GM18526 (cell line): ENCODE data around the gene RBM5.

Experiments
- POLR2A ChIP-seq: IDR thresholded peaks from 3 replicates; pipeline ENCODE4 v1.6.1; 2011; ENCODE audit not compliant: insufficient read length; ENCODE audit errors: extremely low read depth

The RBM5 gene

DNA sequence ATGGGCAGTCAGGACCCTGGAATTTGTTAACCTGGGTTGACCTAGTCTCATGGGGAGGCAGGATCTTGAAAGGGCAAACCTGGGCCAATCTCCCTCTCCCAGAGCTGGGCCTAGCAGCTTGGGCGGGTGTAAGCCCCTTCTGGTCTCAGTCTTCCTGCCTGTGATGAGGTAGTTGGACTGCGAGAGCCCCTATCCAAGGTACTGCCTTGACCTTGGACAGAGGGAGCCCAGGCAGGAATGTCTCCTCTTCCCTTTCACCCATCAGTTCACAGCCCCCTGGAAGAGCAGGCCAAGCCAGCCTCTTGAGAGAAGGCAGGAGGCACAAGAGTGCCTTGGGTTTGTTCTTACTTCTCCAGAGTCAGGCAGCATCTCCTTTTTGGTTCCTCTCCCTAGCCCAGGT lies 41.7 kb downstream of the RBM5 start:
- TF ChIP-seq POLR2A = no peak

DNA sequence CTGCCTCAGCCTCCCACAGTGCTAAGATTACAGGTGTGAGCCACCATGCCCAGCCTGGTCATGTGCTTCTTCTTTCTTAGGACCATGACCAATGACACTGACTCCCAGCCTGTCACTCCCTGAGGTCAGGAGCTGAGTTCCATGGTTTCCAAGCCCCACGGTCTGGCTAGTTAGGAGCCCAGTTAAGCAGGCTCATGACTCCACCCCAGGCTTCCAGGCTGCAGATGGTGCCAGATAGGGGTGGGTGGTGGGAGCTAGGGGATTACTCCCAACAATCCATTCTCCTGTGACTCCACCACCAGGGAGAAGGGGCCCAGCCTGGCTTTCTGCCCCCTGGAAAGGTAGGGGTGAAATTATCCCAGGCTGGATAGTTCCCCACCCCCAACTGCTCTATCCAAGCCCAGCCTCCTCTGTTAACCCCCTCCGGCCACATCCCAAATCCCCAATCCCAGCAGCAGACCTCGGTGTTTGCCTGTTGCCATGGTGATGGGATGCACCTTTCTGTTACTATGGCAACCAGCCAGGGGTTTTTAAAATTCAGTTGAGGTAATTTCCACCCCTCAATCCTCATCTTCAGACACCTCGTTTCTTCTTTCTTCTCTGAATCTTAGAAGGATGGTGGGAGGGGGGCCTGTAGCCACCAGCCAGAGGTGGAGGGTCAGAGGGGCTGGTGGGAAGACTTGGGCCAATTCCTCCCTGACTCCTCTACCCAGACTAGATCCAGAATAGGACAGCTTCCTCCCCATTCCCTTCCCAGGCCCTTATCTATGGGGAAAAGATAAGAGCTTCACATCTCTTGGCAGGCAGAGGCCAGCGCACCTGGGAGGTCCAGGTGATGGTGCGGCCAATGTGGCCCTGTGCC lies 43.9 kb downstream of the RBM5 start:
- no peak for TF ChIP-seq POLR2A

DNA sequence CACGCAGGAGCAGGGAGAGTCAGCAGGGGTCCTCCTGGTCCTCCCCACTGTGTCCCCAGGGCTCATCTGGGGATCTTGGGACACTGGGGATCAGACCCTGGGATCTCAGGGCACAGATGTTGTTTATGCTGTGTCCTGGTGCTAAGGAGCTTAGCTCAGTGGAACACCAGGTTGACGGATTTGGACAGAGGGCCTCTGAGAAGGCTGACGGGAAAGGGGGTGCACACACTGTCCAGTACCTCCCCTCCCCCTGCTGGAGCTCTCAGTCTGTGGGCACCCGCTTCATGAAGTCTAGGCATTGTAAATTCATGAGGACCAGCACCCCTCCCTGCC lies 44.5 kb downstream of the RBM5 start:
- TF ChIP-seq POLR2A = no peak

DNA sequence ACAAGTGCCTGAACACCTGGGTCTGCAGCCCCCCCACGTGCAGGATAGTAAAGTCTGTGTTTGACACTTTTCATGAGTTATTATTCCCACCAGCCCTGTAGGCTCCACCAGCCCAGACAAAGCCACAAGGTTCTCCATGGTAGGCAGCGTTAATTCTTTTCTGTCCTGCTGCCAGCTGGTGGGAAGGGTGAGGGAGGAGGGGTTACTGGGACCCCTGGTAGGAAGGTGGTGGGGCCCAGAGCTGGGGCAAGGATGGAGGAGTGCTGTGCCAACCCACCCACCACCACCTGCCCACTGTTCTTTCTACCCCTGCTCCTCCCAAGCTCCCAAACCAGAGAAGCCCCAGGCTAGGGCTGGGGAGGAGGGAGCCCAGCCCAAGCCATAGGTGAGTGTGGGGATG lies 45.6 kb downstream of the RBM5 start:
- TF ChIP-seq POLR2A = no peak

DNA sequence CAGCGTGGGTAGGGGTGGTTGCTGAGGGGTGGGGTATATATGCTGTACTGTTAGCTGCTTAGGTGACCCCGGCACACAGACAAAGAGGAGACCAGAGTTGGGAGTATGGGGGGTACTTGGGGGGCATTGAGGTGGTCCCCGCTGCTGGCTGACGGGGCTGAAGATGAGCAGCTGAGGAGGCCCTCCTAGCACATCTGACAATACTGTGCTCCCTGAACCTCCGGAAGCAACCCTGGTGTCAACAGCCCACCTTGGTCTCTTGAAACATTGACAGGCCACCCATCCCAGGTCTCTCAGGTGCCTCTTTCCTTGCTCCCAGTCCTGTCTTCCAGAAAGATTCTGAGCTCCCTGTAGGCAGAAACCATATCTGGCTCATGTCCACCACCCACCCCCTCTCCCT lies 47.2 kb downstream of the RBM5 start:
- no peak for TF ChIP-seq POLR2A

DNA sequence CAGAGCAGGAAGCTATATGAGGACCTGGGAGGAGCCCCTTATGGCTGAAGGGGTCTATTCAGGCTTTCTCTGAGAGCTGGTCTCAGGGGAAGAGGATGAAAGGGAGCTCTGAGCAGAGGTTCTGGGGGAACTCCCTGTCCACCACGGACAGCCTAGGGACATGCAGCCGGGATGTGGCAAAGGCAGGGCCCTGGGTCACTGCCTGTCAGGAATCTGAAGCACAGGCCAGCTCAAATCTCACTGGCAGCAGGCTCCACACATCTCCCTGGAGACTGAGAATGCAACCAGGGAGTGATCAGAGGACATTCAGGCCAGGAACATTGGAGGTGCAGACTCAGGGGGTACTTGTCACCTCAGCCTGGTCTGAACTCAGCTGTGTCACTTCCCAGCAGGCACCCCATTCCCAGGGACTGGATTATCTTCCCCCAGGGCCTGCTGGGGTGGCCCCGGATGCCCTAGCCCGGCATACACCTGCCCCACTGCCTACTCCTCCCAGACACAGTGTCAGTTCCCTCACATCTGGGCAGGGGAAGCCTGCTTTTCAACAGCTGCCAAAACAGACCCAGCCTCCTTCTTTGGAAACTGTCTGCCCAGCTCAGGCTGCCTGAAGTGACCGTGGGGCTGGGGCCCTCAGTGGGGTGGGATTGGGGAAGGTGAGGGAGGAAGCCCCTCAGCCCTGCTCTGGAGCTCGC lies 48.1 kb downstream of the RBM5 start:
- TF ChIP-seq POLR2A = no peak

DNA sequence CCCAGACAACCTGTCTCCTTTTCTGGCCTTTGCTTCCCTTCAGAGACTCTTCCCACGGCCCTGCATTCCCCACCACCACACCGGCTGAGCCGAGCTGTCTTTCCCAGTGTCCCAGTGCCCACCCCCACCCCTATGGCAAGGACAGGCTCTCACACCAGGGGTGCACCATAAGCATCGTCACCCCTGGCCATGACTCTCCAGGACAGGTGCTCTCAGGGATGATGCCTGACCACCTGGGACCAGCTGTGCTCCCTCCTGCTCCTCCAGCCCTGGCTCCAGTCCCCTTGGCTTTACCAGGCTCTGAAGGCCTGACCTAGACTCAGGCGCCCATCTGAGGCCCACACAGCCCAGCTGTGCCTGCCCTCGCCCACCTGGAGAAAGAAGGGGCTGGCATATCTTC lies 48.8 kb downstream of the RBM5 start:
- TF ChIP-seq POLR2A = no peak

DNA sequence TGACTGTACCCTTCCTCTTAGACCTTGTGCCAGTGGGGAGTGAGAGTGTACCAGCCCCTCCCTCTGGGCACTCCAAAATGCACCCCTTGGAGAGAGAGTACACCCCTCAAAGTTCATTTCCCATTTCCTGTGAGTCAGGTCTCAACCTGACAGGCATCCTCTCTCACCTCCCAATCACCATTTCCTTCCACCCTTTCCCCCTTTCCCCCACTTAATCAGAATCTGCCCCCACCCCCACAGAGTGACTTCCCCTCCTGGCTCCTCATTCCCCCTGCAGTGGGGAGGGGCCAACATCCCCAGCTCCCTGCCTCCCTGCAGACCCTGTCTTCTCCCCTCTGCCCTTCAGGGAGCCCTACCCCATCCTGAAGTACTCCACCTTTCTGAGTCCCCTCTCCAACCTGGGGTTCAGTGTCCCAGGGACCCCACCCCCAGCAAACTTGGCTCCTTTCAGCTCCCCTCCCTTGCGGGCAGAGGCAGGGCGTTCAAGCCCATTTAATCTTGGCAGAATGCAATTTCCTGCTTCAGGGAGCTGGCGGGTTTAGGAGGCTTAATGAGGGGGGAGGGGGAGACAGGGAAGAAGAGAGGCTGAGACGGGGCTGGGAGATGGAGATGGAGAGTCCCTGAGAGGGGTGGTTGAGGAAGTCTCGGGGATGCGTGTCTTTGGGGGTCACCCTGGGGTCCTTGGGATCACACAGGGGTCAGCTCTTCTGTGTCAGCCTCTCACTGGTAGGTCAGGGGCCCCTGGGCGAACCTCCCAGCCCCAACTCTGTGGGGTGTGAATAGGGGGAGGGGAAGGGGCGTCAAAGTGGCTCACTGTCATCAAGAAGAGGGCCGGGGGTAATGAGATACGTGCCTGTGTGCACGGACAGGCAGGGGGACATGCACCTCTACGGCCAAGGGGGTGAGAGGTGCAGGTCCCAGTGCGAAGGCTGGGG lies 49.8 kb downstream of the RBM5 start:
- TF ChIP-seq POLR2A = no peak

DNA sequence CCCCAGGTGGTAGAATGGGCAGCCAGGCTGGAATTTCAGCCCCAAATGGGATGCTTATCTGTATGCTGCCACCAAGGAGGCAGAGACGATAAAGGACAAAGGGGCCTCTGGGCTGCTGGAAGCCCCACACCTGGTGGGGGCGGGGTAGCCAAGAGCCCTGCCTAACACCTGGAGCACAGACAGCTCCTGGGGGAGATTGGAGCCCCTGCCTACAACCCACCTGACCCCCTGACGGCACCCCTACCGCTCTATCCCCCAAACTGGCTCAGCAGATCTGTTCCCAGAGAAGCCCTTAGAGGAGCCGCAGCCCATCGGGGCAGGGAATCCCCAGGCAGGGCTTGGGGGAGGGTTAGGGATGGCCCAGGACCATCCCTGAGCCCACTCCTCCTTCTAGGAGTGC lies 50.6 kb downstream of the RBM5 start:
- no peak for TF ChIP-seq POLR2A

DNA sequence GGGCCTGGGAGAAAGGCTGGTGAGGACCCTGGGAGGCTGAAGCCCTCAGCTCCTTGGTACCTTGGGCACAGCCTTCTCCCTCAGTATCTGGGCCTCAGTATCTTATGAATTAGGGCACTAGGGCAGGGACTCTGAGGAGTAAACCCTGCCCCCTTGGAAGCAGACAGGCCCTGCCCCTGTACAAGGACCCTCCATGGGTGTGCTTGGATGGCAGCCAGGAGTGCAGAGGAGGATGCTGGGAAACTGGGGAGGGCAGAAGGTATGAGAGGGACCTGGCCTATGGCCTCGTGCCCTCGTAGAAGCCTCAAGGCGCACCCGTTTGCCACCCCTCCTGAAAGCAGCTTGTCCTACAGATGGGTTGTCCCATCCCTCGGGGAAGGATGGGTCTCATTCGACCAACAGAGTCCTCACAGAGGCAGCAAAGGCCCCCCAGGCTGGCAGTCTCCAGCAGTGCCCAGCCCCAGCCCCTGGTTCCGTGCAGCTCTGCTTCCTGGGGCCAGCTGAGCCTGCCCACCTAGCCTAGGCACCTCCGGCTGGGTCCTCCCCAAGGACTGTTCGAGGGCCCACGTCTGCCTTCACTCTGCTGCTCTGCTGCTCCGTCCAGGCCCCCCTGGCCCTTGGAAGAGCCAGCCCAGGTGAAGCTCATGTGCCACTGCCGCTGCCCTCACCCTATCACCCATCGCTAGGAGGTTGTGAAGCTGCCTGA lies 51.2 kb downstream of the RBM5 start:
- TF ChIP-seq POLR2A = no peak

DNA sequence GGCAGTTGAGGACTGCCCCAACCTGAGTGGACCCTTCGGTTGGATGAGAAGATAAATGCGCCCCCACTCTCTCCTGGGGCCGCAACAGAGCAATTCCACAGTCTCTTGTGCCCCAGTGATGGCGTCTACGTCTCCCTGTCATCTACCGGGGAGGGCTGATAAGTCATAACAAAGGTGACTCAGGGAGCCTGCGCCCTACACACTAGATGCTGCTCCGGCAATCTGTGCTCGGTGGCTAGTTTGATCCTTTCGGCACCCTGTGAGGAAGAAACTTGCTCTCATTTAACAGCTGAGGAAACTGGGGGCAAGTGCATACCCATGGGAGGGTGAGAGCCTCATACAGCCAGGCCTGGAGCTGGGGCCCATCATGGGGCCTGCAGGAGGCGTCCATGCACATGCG lies 52.3 kb downstream of the RBM5 start:
- no peak for TF ChIP-seq POLR2A

DNA sequence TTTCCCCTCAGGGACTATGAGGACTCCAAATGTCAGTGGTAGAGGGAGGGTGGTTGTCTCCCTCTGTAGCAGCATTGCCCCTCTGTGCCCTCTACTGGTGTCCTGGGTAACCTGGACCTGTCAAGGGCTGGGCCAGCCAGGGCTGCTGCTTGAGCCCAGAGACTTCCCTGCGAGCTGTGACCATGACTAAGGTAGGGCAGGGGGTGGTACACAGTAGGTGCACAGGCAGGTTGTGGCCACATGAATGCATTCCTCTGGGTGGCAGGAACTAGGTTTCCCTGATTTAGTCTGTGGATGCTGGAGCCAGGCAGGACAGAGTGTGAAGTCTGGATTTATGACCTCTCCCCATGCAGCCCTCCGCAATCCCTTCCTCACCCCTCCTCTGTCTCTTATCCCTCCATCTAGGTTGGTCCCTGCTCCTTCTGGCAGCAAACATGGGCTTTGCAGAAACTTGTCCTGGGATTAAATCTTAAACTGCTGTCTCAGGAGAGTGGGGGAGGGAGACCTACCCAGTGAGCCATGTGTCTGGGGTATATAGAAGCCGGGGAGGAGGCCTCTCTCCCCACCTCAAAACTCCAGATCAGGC lies 57.7 kb downstream of the RBM5 start:
- no peak for TF ChIP-seq POLR2A

DNA sequence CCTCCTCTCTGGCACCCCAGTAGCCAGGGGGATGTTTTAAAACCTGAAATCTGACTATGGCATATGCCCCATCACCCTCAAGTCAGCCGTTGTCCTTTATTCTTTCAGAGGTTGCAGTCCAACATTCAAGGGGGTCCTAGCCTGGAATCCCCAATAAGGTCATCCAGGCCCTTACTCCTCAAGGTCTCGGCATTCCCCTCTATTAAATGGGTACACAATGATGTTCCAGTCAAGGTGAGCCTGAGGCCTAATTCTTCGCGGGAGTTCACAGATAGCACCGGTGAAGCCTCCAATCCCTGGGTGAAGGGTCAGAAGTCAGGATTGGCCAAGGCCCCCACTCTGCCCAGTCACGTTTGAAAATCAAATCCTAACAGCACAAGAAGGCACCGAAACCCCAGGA lies 58.3 kb downstream of the RBM5 start:
- TF ChIP-seq POLR2A = no peak

DNA sequence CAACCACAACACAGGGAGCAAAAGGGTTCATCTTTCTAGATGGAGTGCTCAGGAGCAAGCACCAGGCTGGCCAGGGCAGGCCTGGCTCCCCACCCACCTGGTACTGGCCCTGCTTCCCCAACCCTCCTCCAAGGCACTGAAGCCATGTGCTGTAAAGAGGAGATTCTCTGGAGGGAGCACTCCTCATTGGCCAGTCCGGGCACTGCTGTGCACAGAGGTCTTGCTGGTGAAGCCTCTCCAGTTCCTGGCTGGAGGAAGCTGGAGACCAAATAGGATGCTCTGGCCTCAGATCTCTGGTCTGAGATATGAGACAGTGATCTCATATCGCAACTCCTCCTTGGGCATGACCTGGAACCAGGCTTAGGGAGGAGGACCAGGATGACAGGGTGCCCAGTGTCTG lies 58.7 kb downstream of the RBM5 start:
- TF ChIP-seq POLR2A = no peak

DNA sequence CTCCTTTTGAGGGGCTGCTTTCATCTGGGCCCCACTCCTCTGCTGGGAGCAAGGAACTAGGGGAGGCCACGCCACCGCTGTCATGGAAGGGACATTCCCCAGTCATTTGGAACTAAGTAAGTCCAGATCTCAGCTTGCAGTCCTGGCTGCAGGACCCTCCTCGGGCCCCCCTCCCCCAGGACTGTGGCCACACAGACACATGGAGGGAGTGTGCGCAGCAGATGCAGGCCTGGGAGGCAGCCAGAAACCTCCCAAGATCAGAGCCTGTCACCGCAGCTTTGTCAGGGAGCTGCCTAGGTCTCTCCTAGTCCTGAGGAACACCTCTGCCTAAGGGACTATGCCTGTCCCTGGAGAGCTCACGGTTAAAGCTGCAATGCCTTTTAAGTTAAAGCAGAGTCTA lies 59.1 kb downstream of the RBM5 start:
- no peak for TF ChIP-seq POLR2A
